Endothelial cell of umbilical vein (primary cell): ENCODE results near the gene ZNF778. TPM values are rescaled to one million over a fixed set of nuclear protein-coding genes. Genes with fewer than 3 reads are reported as not detected.
A peak's percentile ranks its signal among the peaks of the same experiment; 100 is the strongest.

Experiments
- BruUV-seq: library from RNA; stranded (reverse); fragments of 400-500 nt; replicated peaks from 2 replicates; lab custom pipeline; 2021; lab: Mats Ljungman, UMichigan
- CTCF ChIA-PET: fragments of 300-600, 350-600 bp; sonication (Branson Sonifier 250); formaldehyde crosslinking; loops from one replicate; lab custom pipeline; 2021; ENCODE audit warnings: antibody characterized with exemption, inconsistent platforms; lab: Charles Lee
- POLR2A ChIA-PET: fragments of 300-600, 350-600 bp; sonication (Branson Sonifier 250); formaldehyde crosslinking; loops from one replicate; lab custom pipeline; 2021; ENCODE audit warnings: antibody characterized with exemption, inconsistent platforms; lab: Charles Lee
- DNase-seq: peaks from one replicate; pipeline ENCODE4 v3.0.0-alpha.2; 2011; ENCODE audit warnings: low read depth, low spot score
- FAIRE-seq: peaks from 2 replicates; lab custom pipeline; 2011; peaks lifted over from hg19 to GRCh38; lab: Jason Lieb, UNC
- H2AFZ ChIP-seq: 2 replicates; pipeline ENCODE4 v1.6.0; 2012; ENCODE audit warnings: low read depth, low read length, control low read depth, inconsistent platforms
- H3K27ac ChIP-seq: 2 replicates; pipeline ENCODE4 v1.5.1; 2011; ENCODE audit warnings: low read depth, mild to moderate bottlenecking, control low read depth, low read length, moderate library complexity; ENCODE audit not compliant: insufficient read depth
- H3K27me3 ChIP-seq, 2 experiments: 2 replicates each; pipeline versions ENCODE4 v1.6.0 to v1.6.1; 2011; ENCODE audit warnings: low read length in 2 of 2, mixed read lengths in 1 of 2; ENCODE audit not compliant: control insufficient read depth in 2 of 2, insufficient read depth in 2 of 2
- H3K36me3 ChIP-seq, 2 experiments: 2 replicates in 1 of 2; 3 replicates in 1 of 2; pipeline ENCODE4 v1.5.1; 2011; ENCODE audit warnings: low read length in 2 of 2, mild to moderate bottlenecking in 1 of 2, moderate library complexity in 1 of 2; ENCODE audit not compliant: control insufficient read depth in 2 of 2, insufficient read depth in 2 of 2; ENCODE audit errors: extremely low read depth in 1 of 2
- H3K4me1 ChIP-seq: 3 replicates; pipeline ENCODE4 v1.5.1; 2011; ENCODE audit warnings: mild to moderate bottlenecking, low read length; ENCODE audit not compliant: control insufficient read depth, insufficient read depth; ENCODE audit errors: extremely low read depth
- H3K4me2 ChIP-seq: 2 replicates; pipeline ENCODE4 v1.6.1; 2011; ENCODE audit warnings: low read length, control low read depth, mixed read lengths; ENCODE audit not compliant: insufficient read depth
- H3K4me3 ChIP-seq, 3 experiments: fragments of 200-600 bp in 1 of 3; sonication (generic), shearing (Covaris generic) in 1 of 3; replicated peaks in 1 of 3; 2 replicates each; pipeline ENCODE4 v1.5.1; 2011 to 2016; ENCODE audit warnings: control low read depth in 3 of 3, low read length in 3 of 3, mild to moderate bottlenecking in 2 of 3, inconsistent platforms in 1 of 3, low read depth in 1 of 3, moderate library complexity in 1 of 3; ENCODE audit not compliant: insufficient read depth in 1 of 3
- H3K79me2 ChIP-seq: 2 replicates; pipeline ENCODE4 v1.6.0; 2012; ENCODE audit warnings: low read length, inconsistent platforms; ENCODE audit not compliant: control insufficient read depth, insufficient read depth
- H3K9ac ChIP-seq: replicated peaks from 2 replicates; pipeline ENCODE3; 2011; ENCODE audit warnings: low read length, control low read depth; ENCODE audit not compliant: insufficient read depth; ENCODE audit errors: extremely low read depth
- H3K9me1 ChIP-seq: replicated peaks from 3 replicates; pipeline ENCODE4 v1.6.0; 2011; ENCODE audit warnings: mild to moderate bottlenecking, low read length; ENCODE audit not compliant: control insufficient read depth, insufficient read depth; ENCODE audit errors: extremely low read depth
- H3K9me3 ChIP-seq: replicated peaks from 2 replicates; pipeline ENCODE4 v1.5.1; 2012; ENCODE audit warnings: low read length, inconsistent platforms; ENCODE audit not compliant: control insufficient read depth, insufficient read depth
- H4K20me1 ChIP-seq: replicated peaks from 2 replicates; pipeline ENCODE3; 2011; ENCODE audit warnings: mild to moderate bottlenecking, low read length; ENCODE audit not compliant: control insufficient read depth, insufficient read depth; ENCODE audit errors: extremely low read depth
- CTCF ChIP-seq, 2 donors: IDR thresholded peaks; 1 replicate in 1 of 2; 2 replicates in 1 of 2; pipeline ENCODE4 v1.5.1; 2011; ENCODE audit warnings: low read length in 2 of 2, mild to moderate bottlenecking in 2 of 2, moderate library complexity in 2 of 2, control low read depth in 1 of 2, inconsistent platforms in 1 of 2, low read depth in 1 of 2; ENCODE audit not compliant: insufficient read depth in 1 of 2; ENCODE audit errors: extremely low read depth in 1 of 2
- EZH2 ChIP-seq: IDR thresholded peaks from 2 replicates; pipeline ENCODE4 v1.6.1; 2012; ENCODE audit warnings: borderline replicate concordance, low read depth, mild to moderate bottlenecking, moderate library complexity, low read length, inconsistent platforms; ENCODE audit not compliant: severe bottlenecking
- FOS ChIP-seq: IDR thresholded peaks from 2 replicates; pipeline ENCODE4 v1.6.1; 2011; ENCODE audit warnings: mild to moderate bottlenecking, low read length, moderate library complexity, borderline replicate concordance; ENCODE audit not compliant: insufficient read depth
- JUN ChIP-seq: IDR thresholded peaks from 2 replicates; pipeline ENCODE4 v1.6.1; 2011; ENCODE audit warnings: borderline replicate concordance, low read depth; ENCODE audit not compliant: insufficient read length, insufficient read depth
- MAX ChIP-seq: IDR thresholded peaks from 2 replicates; pipeline ENCODE4 v1.6.1; 2011; ENCODE audit not compliant: insufficient read depth, insufficient read length
- MYC ChIP-seq: IDR thresholded peaks from one replicate; pipeline ENCODE4 v1.6.1; 2011; ENCODE audit warnings: mild to moderate bottlenecking, low read depth, low read length
- POLR2A ChIP-seq: IDR thresholded peaks from 2 replicates; pipeline ENCODE4 v1.6.1; 2012; ENCODE audit warnings: low read depth, mild to moderate bottlenecking, control low read depth, low read length
- POLR2AphosphoS5 ChIP-seq: IDR thresholded peaks from 2 replicates; pipeline ENCODE4 v1.6.1; 2012; ENCODE audit warnings: low read depth, mild to moderate bottlenecking, control low read depth, low read length, moderate library complexity; ENCODE audit not compliant: insufficient read depth
- dilution Hi-C: fragments of 300-500 bp; cut with MboI; formaldehyde crosslinking; loops from one replicate; pipeline ENCODE4 v1.15.0; 2019; ENCODE audit warnings: low sequenced_read_pairs; ENCODE audit not compliant: extremely low pct_ligation_motif_present
- intact Hi-C: fragments of 100-400 bp; cut with micrococcal nuclease; formaldehyde crosslinking; loops from one replicate; pipeline ENCODE4 v1.10.0; 2022
- polyA plus RNA-seq, 4 experiments: library from polyadenylated mRNA; depleted of rRNA in 3 of 4; stranded (reverse) in 3 of 4; unstranded in 1 of 4; fragments of >200 nt; gene quantifications; 2 replicates each; pipeline versions ENCODE4 v1.2.1 to v1.2.3, GENCODE V29; 2011 to 2012; ENCODE audit warnings: missing spikeins in 1 of 4
- total RNA-seq: library from RNA; stranded (reverse); gene quantifications from 2 replicates; pipeline ENCODE4 v1.2.3, GENCODE V29; 2021

The ZNF778 gene
- total and polyA plus RNA-seq, 2 donors (not counting 3 experiments of a cell fraction or from before 2014, with no cell fraction given): 3.8 to 10.9 TPM

GRCh38 chr16:89246383-89246902 is 28.9 kb downstream of the ZNF778 start:
- ChIA-PET CTCF (interaction anchor here (1.2 to 1.4 kb wide), 3 partner anchors 11 to 47 kb away, joined by 3 to 4 read pairs (median 3); no protein-coding TSS in a partner anchor), POLR2A (no interaction called here)
- no peaks in the 10 kb centered on the region for H3K36me3 ChIP-seq
- FAIRE-seq: no peak
- dilution Hi-C loops (no loop called here), intact Hi-C loops (no loop called here)
- H3K4me3 ChIP-seq: peak overlapping the region in 1 of 3 experiments; percentile 23
- no peak overlapping the region for H3K4me2 ChIP-seq
- DNase-seq: no peak
- H3K9me3 ChIP-seq: no peaks in the 10 kb centered on the region
- H3K79me2 ChIP-seq: no peaks in the 10 kb centered on the region
- H4K20me1 ChIP-seq: no peaks in the 10 kb centered on the region
- no peak overlapping the region for H3K27ac ChIP-seq
- H3K27me3 ChIP-seq: no peaks in the 10 kb centered on the region
- peak overlapping the region; percentile 80 for H2AFZ ChIP-seq
- H3K4me1 ChIP-seq: peaks cover 2% of the 10 kb centered on the region
- H3K9ac ChIP-seq: no peak overlapping the region
- no TSS peak for BruUV-seq
- no peaks in the 10 kb centered on the region for H3K9me1 ChIP-seq
- TF ChIP-seq POLR2AphosphoS5 (no peak), MYC (no peak), FOS (no peak), POLR2A (no peak), MAX (no peak)

GRCh38 chr16:89246903-89247733 is 29.6 kb downstream of the ZNF778 start:
- Histone ChIP-seq H3K36me3 (no peaks in the 10 kb centered on the region), H2AFZ (peak overlapping the region; percentile 80), H3K79me2 (no peaks in the 10 kb centered on the region), H3K9me1 (no peaks in the 10 kb centered on the region), H3K4me2 (peak overlapping the region; percentile 42), H4K20me1 (no peaks in the 10 kb centered on the region), H3K9me3 (no peaks in the 10 kb centered on the region), H3K4me1 (no peaks in the 10 kb centered on the region), H3K27me3 (no peaks in the 10 kb centered on the region), H3K27ac (no peak overlapping the region), H3K9ac (no peak overlapping the region), H3K4me3 (peak overlapping the region in 2 of 3 experiments; percentile 23 to 45)
- DNase-seq (peak; percentile 62), FAIRE-seq (peak; percentile 86)
- ChIA-PET POLR2A (no interaction called here), CTCF (interaction anchor here (0.6 to 1.4 kb wide), 9 partner anchors 10 to 262 kb away, joined by 3 to 5 read pairs (median 3); partner anchors contain the start of genes SPG7 and ZNF778)
- no peak for TF ChIP-seq JUN
- TF ChIP-seq POLR2AphosphoS5: no peak
- TF ChIP-seq CTCF (IDR thresholded peaks at IDR 0.05; ENCODE audit: extremely low read depth in 1 of 2, insufficient read depth in 1 of 2, low read depth in 1 of 2, low read length in 2 of 2): no peak
- TF ChIP-seq FOS: no peak
- no peak for TF ChIP-seq EZH2
- TF ChIP-seq POLR2A: no peak
- TF ChIP-seq MAX: no peak
- dilution Hi-C loops: no loop called here
- BruUV-seq: no TSS peak
- intact Hi-C loops: no loop called here
